ENCODE measurements around the gene SLC35E1.
"Not testable (repeated sequence)": the region's sequence is repeated elsewhere in the genome, so short reads cannot be mapped to it uniquely, and the experiment has no call there.

Gene SLC35E1

DNA sequence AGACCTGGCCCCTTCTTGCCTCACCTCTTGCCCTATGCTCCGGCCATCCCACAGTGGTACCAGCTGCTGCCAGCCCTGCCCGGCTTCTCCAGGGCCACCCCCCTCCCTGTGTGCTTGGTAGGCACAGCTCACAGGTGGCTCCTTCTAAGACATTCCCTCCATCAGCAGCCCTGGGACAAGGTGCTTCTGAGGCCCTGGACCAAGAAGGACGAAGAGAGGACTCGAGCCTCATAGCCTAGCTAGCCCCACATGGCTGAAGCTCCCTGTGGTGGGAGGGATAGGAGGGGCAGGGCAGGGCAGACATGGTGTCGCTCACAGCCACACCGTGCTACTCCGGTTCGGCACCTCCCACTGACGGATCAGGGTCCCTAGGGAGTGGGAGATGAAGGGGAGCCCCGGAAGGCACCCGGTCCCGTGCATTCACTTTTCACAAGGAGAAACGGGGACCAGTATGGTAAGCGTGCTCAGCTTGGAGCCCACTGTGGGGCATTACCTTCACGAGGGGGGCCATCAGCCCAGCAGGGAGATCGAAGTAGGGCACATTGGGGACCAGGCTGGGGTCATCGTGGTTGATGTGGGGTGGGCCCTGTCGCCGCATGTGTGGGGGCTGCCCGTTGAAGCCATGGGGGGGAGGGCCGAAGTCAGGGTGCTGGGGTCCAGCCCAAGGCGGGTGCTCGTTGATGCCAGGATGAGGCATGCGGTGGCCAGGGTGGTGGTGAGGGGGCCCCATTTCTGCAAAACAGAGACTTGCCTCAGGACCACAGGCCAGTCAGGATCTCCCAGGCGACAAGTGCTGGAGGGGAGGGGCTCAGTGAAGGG lies 49.4 kb downstream of the SLC35E1 start:
- no peak for DNase-seq (ENCODE audit: low read depth)

DNA sequence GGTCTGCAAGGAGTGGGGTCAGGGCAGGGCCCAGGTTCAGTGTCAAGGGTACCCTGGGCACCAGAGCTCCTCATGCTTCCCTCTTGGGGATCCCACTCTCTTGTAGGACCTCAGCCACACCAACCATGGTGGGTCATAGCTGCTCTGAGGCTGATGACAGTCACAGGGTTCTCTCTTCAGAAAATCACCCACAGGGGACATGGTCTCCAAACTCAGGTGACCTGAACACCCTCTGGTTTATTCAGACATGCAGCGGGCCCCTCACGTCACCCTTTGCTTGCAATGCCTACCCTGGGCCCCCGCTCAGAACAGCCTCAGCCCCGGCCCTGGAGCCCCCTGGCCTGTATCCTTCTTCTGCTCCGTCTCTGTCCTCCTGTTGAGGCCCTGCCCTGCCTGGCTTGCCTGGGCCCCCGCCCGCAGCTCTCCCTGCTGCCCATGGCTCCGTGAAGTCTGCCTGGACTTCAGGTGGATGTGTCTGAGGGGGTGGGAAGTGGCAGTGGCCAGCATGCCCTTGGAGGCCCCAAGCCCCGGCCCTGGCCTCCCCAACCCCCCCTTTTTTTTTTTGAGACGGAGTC lies 50.4 kb downstream of the SLC35E1 start:
- no peak for DNase-seq (ENCODE audit: low read depth)

DNA sequence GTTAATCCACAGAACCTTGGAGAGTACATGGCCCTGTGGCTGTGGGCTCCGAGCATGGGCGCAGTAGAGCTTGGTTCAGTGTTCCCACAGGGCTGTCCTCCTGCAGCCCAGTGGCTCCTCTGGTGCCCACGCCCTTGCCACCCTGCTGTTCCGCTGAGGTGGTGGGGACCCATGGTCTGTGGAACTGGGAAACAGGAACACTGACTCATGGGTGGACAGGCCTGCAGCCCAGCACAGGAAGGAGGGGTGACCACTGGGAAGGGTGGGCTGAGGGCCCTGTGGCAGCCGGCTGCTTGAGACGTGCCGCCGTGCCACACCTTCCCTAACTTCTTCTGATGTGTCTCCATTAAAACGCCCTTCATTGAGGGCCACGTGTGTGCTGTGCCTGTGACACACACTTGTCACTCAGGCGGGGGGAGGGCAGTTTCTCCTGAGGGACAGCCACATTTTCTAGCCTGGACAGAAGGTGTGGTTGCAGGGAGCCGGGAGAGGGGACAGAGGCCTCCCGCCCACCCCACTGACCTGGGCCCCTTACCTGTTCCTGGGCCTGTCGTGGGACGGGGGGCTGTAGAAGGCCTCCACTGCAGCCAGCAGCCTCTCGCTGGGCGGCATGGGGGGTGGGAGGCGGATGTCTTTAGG lies 51.1 kb downstream of the SLC35E1 start:
- DNase-seq (ENCODE audit: low read depth), result no peak

DNA sequence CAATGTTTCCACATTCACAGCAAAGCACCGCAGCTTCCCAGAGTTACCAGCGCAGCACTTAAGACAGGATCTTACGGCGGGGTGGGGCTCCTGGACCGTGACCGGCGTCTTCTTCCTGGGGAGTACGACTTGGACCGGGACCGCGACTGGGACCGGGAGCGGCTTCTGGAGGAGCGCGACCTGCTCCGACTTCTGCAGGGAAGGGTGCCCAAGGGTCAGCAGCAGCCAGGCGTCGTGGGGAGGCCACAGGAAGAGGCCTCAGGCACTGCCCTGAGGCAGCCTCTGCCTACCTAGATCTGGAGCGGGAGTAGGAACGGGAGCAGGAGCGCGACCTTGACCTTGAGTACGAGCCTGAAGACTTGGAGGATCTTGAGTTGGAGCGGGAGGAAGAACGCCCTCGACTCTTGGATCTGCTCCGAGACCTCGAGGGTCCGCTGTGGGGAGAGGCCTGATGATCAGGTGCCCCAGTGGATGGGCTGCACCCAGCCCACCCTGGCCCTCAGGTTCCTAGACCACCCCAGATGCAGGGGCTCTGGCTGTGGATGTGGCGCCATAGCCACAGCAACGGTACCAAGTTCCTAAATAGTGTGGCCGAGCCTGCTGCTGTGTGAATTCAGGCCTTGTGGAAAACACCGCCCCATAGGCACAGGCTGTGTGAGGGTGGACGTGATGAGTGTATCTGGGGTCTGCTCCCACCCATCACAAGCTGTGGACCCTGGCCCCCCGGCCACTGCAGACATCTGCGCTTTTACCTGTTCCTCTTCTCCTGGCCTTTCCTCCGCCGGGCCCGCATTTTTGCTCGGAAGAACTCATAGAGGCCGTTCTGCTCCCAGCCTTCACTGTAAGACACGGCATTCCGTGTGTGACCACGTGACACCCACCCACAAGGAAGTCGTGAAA lies 51.9 kb downstream of the SLC35E1 start:
- DNase-seq (ENCODE audit: low read depth), result no peak

DNA sequence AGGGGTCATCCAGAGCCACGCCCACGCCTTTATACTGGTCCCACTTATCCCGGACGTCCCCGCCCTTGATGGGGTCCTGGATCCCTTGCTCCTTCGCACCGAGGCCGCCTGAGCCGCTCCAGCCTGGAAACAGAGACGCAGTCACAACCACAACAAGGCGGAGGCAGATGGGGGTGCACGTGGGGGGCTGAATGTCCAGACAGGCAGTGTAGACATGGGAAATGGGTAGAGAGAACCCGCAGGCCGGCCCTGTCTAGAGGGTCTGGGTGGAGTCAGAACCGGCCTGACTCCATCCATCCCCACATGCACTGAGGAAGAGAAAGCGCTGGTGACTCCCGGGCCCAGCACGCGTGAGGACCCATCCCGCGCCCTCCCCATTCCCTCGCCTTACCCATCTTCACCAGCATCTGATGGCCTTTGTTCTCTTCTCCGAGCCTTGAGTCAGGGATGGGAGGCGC lies 53.0 kb downstream of the SLC35E1 start:
- no peak for DNase-seq (ENCODE audit: low read depth)

DNA sequence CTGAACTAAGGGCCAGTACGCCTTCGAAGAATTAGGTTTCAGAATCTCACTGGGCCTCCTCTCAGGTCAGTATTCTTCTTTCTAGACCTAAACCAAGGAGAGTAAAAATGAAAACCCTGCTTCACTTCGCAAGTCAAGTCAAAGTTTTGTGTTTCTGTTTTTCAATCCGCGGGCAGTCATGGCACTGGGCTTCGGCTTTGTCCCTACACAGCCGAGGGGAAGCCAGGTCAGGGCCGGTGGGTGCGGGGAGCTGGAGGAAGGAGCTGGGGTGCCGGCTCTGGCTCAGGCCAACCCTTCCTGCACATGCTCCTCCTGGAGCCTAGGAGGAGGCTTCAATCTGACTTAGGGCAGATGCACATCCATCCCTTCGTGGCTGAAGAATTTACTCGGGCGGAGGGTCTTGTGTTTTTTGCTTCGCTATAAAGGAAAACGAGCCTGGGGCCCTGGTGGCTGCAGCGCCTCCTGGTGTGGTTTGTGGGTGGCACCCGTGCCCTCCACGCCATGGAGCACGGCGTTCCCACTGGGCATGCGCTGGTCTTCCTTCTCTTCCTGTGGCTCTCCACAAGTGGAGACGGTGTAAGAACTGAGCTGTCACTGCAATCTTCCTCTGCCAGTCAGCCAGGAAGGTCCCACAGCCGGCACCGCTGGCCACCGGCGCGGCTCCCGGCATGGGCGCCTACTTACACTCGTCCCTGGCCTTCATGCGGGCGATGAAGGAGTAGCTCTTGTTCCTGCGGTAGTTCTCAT lies 53.6 kb downstream of the SLC35E1 start:
- no peak for DNase-seq (ENCODE audit: low read depth)

DNA sequence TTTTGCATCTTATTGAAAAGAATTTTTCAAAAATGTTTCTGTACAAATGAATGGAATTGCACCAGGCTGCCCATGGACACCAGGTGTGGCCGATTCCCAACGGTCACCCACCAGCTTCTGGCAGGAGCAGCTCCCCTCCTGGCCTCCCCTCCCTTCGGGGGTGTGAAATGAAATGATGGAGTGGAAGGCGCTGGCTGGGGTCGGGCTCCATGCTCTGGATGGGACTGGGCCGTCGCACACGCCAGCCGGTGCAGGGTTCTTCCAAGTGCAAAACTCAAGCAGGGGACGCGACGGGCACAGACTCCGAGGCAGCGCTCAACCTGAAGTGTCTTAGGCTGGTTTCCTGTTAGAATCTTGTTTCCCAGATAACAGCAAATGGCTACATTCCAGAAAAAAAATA lies 54.2 kb downstream of the SLC35E1 start:
- DNase-seq (ENCODE audit: low read depth), result no peak

DNA sequence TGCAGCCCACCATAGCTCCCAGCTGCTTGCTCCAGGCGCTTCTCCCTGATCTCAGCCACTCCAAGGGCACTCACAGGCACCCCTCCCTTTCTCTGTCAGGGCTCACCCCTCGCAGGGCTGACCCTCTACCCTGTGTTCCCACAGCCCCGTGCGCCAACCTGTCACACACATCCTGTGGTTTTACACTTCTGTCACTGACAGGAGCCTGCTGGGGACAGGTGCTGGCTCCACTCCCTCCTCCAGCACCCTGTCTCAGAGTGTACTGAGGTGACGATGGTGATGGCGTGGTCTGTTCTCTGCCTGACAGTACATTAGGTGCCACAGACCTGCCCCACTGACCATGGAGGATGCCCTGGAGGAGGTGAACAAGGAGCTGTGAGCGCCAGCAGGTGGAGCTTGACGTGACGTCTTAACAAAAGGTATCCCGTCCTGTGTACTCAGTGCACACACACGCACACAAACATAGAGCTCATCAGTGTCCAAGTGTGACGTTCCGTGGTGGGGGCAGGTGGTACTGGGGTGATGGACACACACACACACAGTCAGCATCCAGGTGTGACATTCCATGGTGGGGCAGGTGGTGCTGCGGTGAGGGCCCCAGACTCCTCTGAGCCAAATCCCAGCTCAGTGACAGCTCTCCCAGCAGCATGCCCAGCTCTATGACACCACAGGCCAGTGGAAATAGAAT lies 55.1 kb downstream of the SLC35E1 start:
- no peak for DNase-seq (ENCODE audit: low read depth)

DNA sequence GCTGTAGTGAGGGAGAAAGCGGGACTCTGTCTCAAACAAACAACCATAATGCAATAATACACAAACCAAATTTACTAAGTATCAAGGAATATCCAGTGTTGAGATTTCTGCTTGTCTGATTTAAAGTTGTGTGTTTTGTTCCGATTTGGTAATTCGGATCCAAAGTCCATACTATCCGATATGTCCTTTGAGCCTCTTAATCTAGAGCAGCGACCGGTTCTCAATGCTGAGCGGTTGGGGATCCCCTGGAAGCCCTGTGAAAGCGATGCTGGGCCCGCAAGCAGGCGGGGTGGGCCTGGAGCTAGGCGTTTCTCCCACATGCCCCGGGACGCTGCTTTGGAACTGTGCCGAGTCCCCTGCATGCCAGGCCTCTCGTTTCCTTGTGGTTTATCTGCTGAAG lies 55.8 kb downstream of the SLC35E1 start:
- no peak for DNase-seq (ENCODE audit: low read depth)

DNA sequence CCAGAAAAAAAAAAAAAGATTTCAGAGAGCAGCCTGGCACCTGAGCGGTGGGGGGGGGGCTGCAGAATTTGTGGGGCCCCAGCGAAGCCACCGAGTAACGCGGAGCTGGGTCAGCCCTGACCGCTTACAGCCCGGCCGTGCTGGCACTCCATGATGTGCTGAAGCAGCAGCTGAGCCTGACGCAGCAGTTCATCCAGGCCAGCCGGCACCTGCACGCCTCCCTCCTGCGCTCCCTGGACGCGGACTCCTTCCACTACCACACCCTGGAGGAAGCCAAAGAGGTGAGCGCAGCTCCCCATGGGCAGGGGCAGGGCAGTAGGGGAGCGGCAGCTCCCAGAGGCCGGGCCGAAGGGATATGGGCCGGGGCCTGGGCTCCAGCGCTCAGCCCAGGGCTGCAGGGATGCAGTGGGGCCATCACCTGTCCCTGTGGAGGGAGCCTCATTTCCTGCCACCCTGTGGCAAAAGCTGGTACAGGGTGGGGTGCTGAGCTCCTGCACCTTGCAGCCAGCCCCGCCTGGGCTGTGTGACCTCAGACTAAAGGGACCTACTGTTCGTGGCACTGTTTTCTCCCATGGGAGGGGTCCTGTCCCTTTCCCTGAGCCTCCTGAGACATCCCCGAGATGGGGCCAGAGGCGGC lies 57.7 kb downstream of the SLC35E1 start:
- no peak for DNase-seq (ENCODE audit: low read depth)

DNA sequence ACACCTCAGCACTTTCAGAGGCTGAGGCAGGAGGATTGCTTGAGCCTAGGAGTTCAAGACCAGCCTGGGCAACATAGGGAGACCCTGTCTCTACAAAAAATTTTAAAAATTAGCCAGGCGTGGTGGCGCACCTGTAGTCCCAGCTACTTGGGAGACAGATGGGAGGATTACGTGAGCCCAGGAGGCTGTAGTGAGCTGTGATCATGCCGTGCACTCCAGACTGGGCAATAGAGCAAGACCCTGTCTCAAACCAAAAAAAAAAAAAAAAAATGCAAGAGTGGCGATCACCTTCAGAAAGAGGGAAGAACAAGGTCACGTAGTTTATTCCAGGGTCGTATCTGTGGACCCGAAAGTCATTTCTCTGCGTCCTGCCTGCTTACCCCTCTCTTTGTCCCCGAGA lies 59.6 kb downstream of the SLC35E1 start:
- DNase-seq (ENCODE audit: low read depth), result not testable (repeated sequence)

DNA sequence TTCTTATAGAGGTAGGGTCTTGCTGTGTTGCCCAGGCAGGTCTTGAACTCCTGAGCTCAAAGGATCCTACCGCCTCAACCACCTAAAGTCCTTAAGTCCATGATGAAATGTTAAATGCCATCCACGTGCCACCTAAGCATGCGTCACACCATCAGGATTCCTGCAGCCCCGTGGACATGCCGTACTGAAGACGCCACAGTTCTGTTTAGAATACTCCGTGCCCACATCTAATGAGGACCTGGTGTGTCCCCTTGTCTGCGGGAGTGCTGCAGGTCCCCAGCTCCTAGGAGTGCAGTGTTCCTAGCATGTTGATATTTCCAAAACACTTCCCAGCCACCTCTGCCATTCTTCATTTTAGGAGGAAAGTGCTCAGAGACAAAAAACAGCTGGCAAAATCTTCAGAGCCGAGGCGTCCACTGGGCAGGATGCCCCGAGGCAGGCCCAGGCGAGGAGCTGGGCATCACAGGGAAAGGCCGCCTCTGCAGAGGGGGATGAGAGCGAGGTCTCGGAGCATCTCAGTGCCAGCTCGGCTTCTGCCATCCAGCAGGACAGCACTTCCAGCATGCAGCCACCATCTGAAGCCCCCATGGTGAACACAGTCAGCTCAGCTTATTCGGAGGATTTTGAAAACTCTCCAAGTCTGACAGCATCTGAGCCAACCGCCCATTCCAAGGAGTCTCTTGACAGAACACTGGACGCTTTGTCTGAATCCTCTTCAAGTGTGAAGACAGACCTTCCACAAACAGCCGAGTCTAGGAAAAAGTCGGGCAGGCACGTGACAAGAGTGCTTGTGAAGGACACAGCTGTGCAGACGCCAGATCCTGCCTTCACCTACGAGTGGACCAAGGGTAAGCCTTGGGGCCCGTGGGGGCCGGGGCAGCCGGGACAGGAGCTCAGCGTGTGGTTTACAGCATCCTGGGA lies 62.8 kb downstream of the SLC35E1 start:
- DNase-seq (ENCODE audit: low read depth), result no peak

DNA sequence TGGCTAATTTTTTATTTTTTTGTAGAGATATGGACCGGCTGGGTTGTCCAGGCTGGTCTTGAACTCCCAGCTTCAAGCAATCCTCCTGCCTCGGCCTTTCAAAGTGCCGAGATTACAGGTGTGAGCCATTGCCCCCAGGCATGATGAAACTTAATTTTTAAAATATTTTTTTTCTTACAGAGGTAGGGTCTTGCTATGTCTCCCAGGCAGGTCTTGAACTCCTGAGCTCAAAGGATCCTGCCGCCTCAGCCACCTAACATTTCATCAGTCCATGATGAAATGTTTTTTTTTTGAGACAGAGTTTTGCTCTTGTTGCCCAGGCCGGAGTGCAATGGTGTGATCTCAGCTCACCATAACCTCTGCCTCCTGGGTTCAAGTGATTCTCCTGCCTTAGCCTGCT lies 63.7 kb downstream of the SLC35E1 start:
- DNase-seq (ENCODE audit: low read depth), result no peak

DNA sequence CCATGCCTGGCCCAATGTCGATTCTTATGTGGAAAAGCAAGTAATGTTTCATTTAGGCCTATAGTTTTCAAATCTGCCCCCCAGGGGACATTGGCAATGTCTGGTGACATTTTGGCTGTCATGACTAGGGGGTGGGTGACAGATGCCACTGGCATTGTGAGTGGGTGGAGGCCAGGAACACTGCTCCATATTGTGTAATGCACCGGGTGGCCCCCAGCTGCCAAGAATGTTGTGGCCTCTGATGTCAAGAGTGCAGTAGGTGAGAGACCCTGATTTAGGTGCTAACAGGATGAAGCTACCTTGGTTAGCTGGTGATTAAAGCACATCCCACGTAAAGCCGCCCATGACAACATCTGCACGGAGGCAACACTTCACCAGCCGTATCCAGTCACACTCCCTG lies 65.3 kb downstream of the SLC35E1 start:
- no peak for DNase-seq (ENCODE audit: low read depth)

DNA sequence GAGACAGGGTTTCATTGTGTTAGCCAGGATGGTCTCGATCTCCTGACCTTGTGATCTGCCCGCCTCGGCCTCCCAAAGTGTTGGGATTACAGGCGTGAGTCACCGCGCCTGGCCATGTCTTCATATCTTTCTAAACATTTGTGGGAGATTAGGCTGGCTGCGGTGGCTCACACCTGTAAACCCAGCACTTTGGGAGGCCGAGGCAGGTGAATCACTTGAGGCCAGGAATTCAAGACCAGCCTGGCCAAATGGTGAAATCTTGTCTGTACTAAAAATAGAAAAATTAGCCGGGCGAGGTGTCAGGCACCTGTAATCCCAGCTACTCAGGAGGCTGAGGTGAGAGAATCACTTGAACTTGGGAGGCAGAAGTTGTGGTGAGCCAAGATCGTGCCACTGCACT lies 66.1 kb downstream of the SLC35E1 start:
- not testable (repeated sequence) for DNase-seq (ENCODE audit: low read depth)

DNA sequence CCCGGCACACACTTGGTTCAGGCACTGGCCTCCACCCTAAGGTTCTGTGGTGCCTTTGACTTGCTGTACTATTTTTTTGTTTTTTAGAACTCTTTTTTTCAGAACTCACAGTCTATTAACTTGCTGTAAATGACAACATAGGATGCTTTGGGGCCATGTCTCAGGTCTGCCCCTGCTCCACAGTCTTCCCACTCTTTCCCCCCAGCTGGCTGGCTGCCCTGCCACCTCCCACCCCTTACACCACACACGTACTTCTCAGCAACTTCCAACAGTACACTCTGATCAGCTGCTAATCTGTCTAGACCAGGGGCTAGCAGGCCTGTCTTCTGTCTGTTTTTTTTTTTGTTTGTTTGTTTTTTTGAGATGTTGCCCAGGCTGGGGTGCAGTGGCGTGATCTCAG lies 67.9 kb downstream of the SLC35E1 start:
- no peak for DNase-seq (ENCODE audit: low read depth)

All from activated T-cell treated with anti-CD3 and anti-CD28 coated beads for 1 hour (primary cell).